Measurements from ENCODE around the gene EGFL7. TPM values are rescaled to one million over a fixed set of nuclear protein-coding genes. Genes with fewer than 3 reads are reported as not detected.

The EGFL7 gene
- total RNA-seq, 1 donor = 3.3 TPM

- H3K27ac ChIP-seq (ENCODE audit: low read depth, low read length) = peak overlapping the region; percentile 17
- DNase-seq (ENCODE audit: insufficient read length, low spot score, missing footprints) = no peak
- TF ChIP-seq CTCF (IDR thresholded peaks at IDR 0.05; ENCODE audit: extremely low read depth, low read depth, low read length) = no peak
- no peak overlapping the region for H2AFZ ChIP-seq (ENCODE audit: low read length)
- no peaks in the 10 kb centered on the region for H3K36me3 ChIP-seq (ENCODE audit: insufficient read depth, low read length)
- H3K9me3 ChIP-seq (ENCODE audit: low read depth, low read length) = no peaks in the 10 kb centered on the region
- H3K4me2 ChIP-seq (ENCODE audit: insufficient read depth, low read length) = no peak overlapping the region
- no peaks in the 10 kb centered on the region for H4K20me1 ChIP-seq (ENCODE audit: insufficient read depth, low read length)
- H3K79me2 ChIP-seq (ENCODE audit: insufficient read depth, low read length) = no peaks in the 10 kb centered on the region
- H3K4me3 ChIP-seq (ENCODE audit: insufficient read depth, low read length) = no peak overlapping the region
- peaks cover 3% of the 10 kb centered on the region for H3K27me3 ChIP-seq (ENCODE audit: insufficient read depth, low read length)
- H3K4me1 ChIP-seq (ENCODE audit: insufficient read depth, low read length) = peaks cover 14% of the 10 kb centered on the region
These were observed 47.6 kb upstream of the EGFL7 start for GRCh38 chr9:136614967-136615623.

GRCh38 chr9:136615631-136616306, 46.9 kb upstream of the EGFL7 start:
- Histone ChIP-seq H3K27ac (ENCODE audit: low read depth, low read length) (no peak overlapping the region), H3K4me3 (ENCODE audit: insufficient read depth, low read length) (no peak overlapping the region), H3K4me1 (ENCODE audit: insufficient read depth, low read length) (peaks cover 14% of the 10 kb centered on the region), H2AFZ (ENCODE audit: low read length) (no peak overlapping the region), H4K20me1 (ENCODE audit: insufficient read depth, low read length) (no peaks in the 10 kb centered on the region), H3K4me2 (ENCODE audit: insufficient read depth, low read length) (no peak overlapping the region), H3K27me3 (ENCODE audit: insufficient read depth, low read length) (peaks cover 3% of the 10 kb centered on the region), H3K36me3 (ENCODE audit: insufficient read depth, low read length) (no peaks in the 10 kb centered on the region), H3K79me2 (ENCODE audit: insufficient read depth, low read length) (no peaks in the 10 kb centered on the region), H3K9me3 (ENCODE audit: low read depth, low read length) (no peaks in the 10 kb centered on the region)
- no peak for TF ChIP-seq CTCF (IDR thresholded peaks at IDR 0.05; ENCODE audit: extremely low read depth, low read depth, low read length)
- DNase-seq (ENCODE audit: insufficient read length, low spot score, missing footprints) = no peak

- peak; percentile 94 for DNase-seq (ENCODE audit: insufficient read length, low spot score, missing footprints)
- Histone ChIP-seq H3K9me3 (ENCODE audit: low read depth, low read length) (no peaks in the 10 kb centered on the region), H3K36me3 (ENCODE audit: insufficient read depth, low read length) (no peaks in the 10 kb centered on the region), H3K4me2 (ENCODE audit: insufficient read depth, low read length) (no peak overlapping the region), H3K79me2 (ENCODE audit: insufficient read depth, low read length) (no peaks in the 10 kb centered on the region), H3K27ac (ENCODE audit: low read depth, low read length) (no peak overlapping the region), H4K20me1 (ENCODE audit: insufficient read depth, low read length) (no peaks in the 10 kb centered on the region), H2AFZ (ENCODE audit: low read length) (no peak overlapping the region), H3K4me1 (ENCODE audit: insufficient read depth, low read length) (peaks cover 14% of the 10 kb centered on the region), H3K4me3 (ENCODE audit: insufficient read depth, low read length) (no peak overlapping the region), H3K27me3 (ENCODE audit: insufficient read depth, low read length) (peaks cover 3% of the 10 kb centered on the region)
- TF ChIP-seq CTCF (IDR thresholded peaks at IDR 0.05; ENCODE audit: extremely low read depth, low read depth, low read length) = no peak
These were observed 46.4 kb upstream of the EGFL7 start for GRCh38 chr9:136616307-136616635.

- Histone ChIP-seq H3K27ac (ENCODE audit: low read depth, low read length) (no peak overlapping the region), H3K79me2 (ENCODE audit: insufficient read depth, low read length) (no peaks in the 10 kb centered on the region), H4K20me1 (ENCODE audit: insufficient read depth, low read length) (no peaks in the 10 kb centered on the region), H3K4me3 (ENCODE audit: insufficient read depth, low read length) (no peak overlapping the region), H2AFZ (ENCODE audit: low read length) (no peak overlapping the region), H3K4me1 (ENCODE audit: insufficient read depth, low read length) (peaks cover 14% of the 10 kb centered on the region), H3K4me2 (ENCODE audit: insufficient read depth, low read length) (no peak overlapping the region), H3K36me3 (ENCODE audit: insufficient read depth, low read length) (no peaks in the 10 kb centered on the region), H3K27me3 (ENCODE audit: insufficient read depth, low read length) (peaks cover 3% of the 10 kb centered on the region), H3K9me3 (ENCODE audit: low read depth, low read length) (no peaks in the 10 kb centered on the region)
- no peak for TF ChIP-seq CTCF (IDR thresholded peaks at IDR 0.05; ENCODE audit: extremely low read depth, low read depth, low read length)
- DNase-seq (ENCODE audit: insufficient read length, low spot score, missing footprints) = no peak
These were observed 45.6 kb upstream of the EGFL7 start for GRCh38 chr9:136616948-136617695.
